ENCODE results near the gene CENPK.
"Not testable (repeated sequence)": the region's sequence is repeated elsewhere in the genome, so short reads cannot be mapped to it uniquely, and the experiment has no call there.

Gene CENPK

GRCh38 chr5:65489119-65489518 lies 73.8 kb downstream of the CENPK start:
- DNase-seq: no peak

GRCh38 chr5:65488038-65488687 lies 74.8 kb downstream of the CENPK start:
- DNase-seq: not testable (repeated sequence)

GRCh38 chr5:65486803-65487202 lies 76.2 kb downstream of the CENPK start:
- DNase-seq: not testable (repeated sequence)

DNA sequence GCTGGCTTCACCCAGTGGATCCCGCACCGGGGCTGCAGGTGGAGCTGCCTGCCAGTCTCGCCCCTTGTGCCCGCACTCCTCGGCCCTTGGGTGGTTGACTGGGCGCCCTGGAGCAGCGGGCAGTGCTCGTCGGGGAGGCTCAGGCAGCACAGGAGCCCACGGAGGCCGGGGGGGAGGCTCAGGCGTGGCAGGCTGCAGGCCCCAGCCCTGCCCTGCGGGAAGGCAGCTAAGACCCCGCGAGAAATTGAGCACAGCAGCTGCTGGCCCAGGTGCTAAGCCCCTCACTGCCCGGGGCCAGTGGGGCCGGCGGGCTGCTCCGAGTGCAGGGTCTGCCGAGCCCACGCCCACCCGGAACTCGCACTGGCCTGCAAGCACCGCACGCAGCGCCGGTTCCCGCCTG lies 77.6 kb downstream of the CENPK start:
- no peak for DNase-seq

- peak in 3 of 6 experiments; percentile 12 to 52 (median 42) for DNase-seq
These were observed 79.2 kb downstream of the CENPK start for GRCh38 chr5:65483546-65484346.

GRCh38 chr5:65482736-65483545 lies 80.0 kb downstream of the CENPK start:
- DNase-seq: peak in 2 of 6 experiments; percentile 11 to 53

- DNase-seq: peak in 2 of 6 experiments; percentile 26 to 50
These were observed 80.7 kb downstream of the CENPK start for GRCh38 chr5:65482296-65482735.

- peak; percentile 46 to 73 (median 64) for DNase-seq
These were observed 81.2 kb downstream of the CENPK start, which contains the start of gene ADAMTS6 for GRCh38 chr5:65481635-65482295. TSS of gene ADAMTS6 (minus strand) at chr5:65481920. CDS start at chr5:65473673, 8,247 bp downstream.

GRCh38 chr5:65481171-65481581 lies 81.8 kb downstream of the CENPK start:
- peak in 1 of 6 experiments; percentile 28 for DNase-seq

- DNase-seq: peak; percentile 19 to 60 (median 23)
These were observed 82.6 kb downstream of the CENPK start for GRCh38 chr5:65480306-65480865.

- no peak for DNase-seq
These were observed 83.4 kb downstream of the CENPK start for GRCh38 chr5:65479527-65479926.

DNA sequence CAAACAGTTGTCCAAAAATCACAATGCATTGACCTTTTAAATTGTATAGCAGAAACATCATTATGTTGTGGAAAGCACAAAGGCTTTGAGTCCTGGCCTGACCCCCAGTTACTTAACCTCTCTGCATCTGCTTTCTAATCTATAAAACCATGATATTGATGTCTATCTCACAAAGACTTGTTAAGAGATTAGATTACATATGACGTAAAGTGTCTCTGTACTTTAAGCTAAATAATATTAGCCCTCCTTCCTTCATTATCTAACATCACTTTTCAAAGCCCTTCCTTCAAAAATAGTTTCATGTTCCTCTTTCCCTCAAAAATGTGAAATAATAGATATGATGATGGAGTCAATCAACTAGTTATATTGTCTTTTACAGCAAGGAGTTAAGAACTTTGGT lies 84.6 kb downstream of the CENPK start:
- DNase-seq: no peak

DNA sequence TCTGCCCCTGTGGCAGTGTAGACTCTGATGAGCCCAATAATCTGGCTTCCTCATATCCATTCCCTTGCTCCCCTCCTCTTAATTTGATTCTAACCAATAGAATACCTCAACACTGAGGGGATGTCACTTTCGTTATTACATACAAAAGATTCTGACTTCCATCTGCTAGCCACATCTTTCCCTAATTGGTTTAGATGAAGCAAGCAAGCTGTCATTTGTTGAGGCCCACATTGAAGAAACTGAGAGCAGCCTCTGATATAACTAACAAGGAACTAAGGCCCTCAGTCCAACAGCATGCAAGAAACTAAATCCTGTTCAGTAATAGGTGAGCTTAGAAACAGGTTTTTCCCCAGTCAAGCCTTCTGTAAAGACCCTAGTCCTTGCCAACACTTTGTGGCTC lies 87.1 kb downstream of the CENPK start:
- DNase-seq: no peak

DNA sequence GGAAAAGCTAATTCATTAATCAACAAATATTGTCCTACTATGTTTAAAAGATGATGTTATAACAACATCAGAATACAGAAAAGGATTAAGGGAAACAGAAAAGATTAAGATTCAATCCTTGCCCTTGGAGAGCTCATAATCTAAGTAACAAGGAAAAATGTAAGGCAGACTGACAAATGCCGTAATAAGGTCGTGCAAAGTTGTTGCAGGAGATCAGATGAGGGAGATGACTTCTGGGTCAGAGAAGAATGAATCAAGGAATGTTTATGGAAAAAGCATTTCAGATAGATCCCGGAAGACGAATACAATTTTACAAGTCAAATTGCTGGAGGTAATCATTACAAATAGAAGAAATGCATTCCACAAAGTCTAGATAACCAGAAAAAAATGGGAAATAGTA lies 87.6 kb downstream of the CENPK start:
- no peak for DNase-seq

DNA sequence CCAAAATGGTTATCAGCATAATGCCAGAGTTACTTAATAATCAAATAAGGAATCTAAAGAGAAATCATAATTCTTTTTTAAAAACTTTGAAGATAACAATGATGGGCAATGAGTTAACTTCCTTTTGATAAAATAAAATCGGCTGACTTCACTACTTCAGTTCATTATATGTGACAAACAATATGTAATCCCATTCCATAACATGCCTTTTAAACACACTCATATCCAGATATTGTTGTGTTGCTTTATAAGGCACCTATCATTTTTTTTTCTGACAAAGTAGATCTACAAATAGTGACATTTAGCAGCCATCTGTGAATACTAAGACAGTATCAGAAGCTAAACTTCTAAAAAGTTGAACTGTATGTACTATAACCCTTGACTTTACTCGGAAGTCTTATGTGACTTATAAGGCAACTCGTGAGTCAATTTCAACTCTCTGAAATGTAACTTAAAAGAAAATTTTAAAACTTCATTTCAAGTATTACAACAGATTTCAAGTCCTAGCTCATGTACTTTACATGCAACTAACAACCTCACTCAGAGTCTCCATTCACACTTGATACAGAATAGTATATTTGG lies 88.7 kb downstream of the CENPK start:
- no peak for DNase-seq

DNA sequence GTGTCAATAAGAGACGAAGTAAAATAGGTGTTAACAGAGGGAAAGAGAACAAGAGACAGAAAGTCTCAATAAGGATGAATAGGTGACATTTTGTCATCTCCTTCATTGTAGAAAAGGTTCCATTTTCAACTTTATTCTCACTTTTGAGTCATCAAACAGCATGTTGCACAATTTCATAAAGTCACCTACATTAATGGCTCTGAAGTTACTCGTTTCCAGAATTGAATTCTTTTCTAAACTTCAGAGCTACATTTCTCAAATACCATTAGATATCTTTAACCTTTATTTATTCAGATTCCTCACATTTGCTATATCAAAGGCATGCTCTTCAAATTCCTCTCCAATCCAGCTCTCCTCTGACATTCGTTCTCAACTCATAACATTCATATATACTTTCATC lies 94.3 kb downstream of the CENPK start:
- no peak for DNase-seq
